ENCODE measurements around the gene TBC1D21.

DNA sequence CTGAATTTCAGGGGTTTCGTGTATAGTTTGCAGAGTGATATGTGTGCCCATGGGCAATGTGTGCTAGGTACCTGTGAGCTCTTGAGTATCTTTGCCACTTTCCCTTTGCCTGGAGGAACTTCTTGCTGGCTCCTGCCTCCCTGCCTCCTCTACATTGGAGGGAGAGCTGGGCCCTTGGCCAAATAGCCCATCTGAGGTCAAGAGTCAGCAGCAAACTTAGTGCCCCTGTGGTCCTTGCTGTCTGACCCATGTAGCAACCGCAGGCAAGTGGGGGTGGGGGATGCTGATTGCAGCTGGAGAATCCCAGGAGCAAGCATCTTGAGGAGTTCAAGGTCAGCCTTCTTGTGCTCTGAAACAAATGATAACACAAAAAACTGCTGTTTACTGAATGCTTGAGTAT, 5.4 kb upstream of the TBC1D21 start:
- TF ChIP-seq CTCF (IDR thresholded peaks at IDR 0.05) (no peak), POLR2A (IDR thresholded peaks at IDR 0.05) (no peak)
